Activated naive CD4-positive, alpha-beta T cell treated with anti-CD3 and anti-CD28 coated beads, Interleukin-2, amount 50 U/mL, for 16 hours (primary cell): ENCODE measurements around the gene MGST2.
"Not testable (repeated sequence)": the region's sequence is repeated elsewhere in the genome, so short reads cannot be mapped to it uniquely, and the experiment has no call there.

Source experiments
- DNase-seq: peaks from one replicate; pipeline ENCODE4 v3.0.0-alpha.2; 2020

Gene MGST2

GRCh38 chr4:139665690-139666529 lies at the start of gene MGST2:
Gene MGST2, plus strand, starts transcription at chr4:139665819. Its CDS starts 201 bp downstream, at chr4:139666020.
- DNase-seq, result no peak

GRCh38 chr4:139617702-139618490 lies 47.7 kb upstream of the MGST2 start:
- no peak for DNase-seq

GRCh38 chr4:139619644-139620043 lies 46.0 kb upstream of the MGST2 start:
- no peak for DNase-seq

- no peak for DNase-seq
These were observed 42.7 kb upstream of the MGST2 start for GRCh38 chr4:139622901-139623381.

- DNase-seq, result no peak
These were observed 41.1 kb upstream of the MGST2 start for GRCh38 chr4:139624441-139625092.

- no peak for DNase-seq
These were observed 40.5 kb upstream of the MGST2 start for GRCh38 chr4:139625093-139625455.

GRCh38 chr4:139625482-139625881 lies 40.1 kb upstream of the MGST2 start:
- no peak for DNase-seq

- DNase-seq, result no peak
These were observed 37.2 kb upstream of the MGST2 start for GRCh38 chr4:139628184-139629012.

- DNase-seq, result no peak
These were observed 36.0 kb upstream of the MGST2 start for GRCh38 chr4:139629436-139630125.

- no peak for DNase-seq
These were observed 35.5 kb upstream of the MGST2 start for GRCh38 chr4:139630126-139630495.

GRCh38 chr4:139630991-139631390 lies 34.6 kb upstream of the MGST2 start:
- DNase-seq, result no peak

- no peak for DNase-seq
These were observed 33.8 kb upstream of the MGST2 start for GRCh38 chr4:139631791-139632190.

GRCh38 chr4:139632739-139633138 lies 32.9 kb upstream of the MGST2 start:
- not testable (repeated sequence) for DNase-seq

GRCh38 chr4:139633195-139633594 lies 32.4 kb upstream of the MGST2 start:
- DNase-seq, result no peak

- DNase-seq, result no peak
These were observed 32.0 kb upstream of the MGST2 start for GRCh38 chr4:139633661-139634060.

- no peak for DNase-seq
These were observed 29.7 kb upstream of the MGST2 start for GRCh38 chr4:139635966-139636365.

- DNase-seq, result not testable (repeated sequence)
These were observed 27.3 kb upstream of the MGST2 start for GRCh38 chr4:139638306-139638705.

- DNase-seq, result no peak
These were observed 26.0 kb upstream of the MGST2 start for GRCh38 chr4:139639654-139640053.

- DNase-seq, result no peak
These were observed 24.4 kb upstream of the MGST2 start for GRCh38 chr4:139641218-139641617.

- DNase-seq, result no peak
These were observed 23.3 kb upstream of the MGST2 start for GRCh38 chr4:139642364-139642763.

GRCh38 chr4:139643042-139643895 lies 22.4 kb upstream of the MGST2 start:
- DNase-seq, result no peak
